HepG2 (cell line): ENCODE data around the gene RFFL. TPM values are rescaled to one million over a fixed set of nuclear protein-coding genes. Genes with fewer than 3 reads are reported as not detected.

Experiments
- ATAC-seq: fragments of 200-7000 bp; cut with Tn5 transposase; 3 replicates; pipeline ENCODE4 v1.9.1; 2020; ENCODE audit warnings: mild to moderate bottlenecking, moderate library complexity
- BruUV-seq: library from RNA; stranded (reverse); fragments of 400-500 nt; replicated peaks from 2 replicates; lab custom pipeline; 2021; lab: Mats Ljungman, UMichigan
- CTCF ChIA-PET: fragments of 300-600 bp; formaldehyde crosslinking; extraction: SDS; loops from one replicate; lab custom pipeline; 2021; ENCODE audit warnings: low total read pairs, inconsistent platforms, low intra/inter-chr PET ratio; lab: Yijun Ruan, JAX
- POLR2A ChIA-PET: fragments of 350-600 bp; sonication (Branson Sonifier 250); formaldehyde crosslinking; loops from one replicate; lab custom pipeline; 2020; ENCODE audit warnings: antibody characterized with exemption, inconsistent platforms; lab: Yijun Ruan, JAX
- DNase-seq: peaks from one replicate; pipeline ENCODE4 v3.0.0-alpha.2; 2015; ENCODE audit warnings: low spot score
- FAIRE-seq: peaks from 3 replicates; lab custom pipeline; 2011; peaks lifted over from hg19 to GRCh38; lab: Jason Lieb, UNC
- H2AFZ ChIP-seq: one replicate; pipeline ENCODE4 v1.6.1; 2011; ENCODE audit warnings: low read length, inconsistent platforms
- H3K27ac ChIP-seq: fragments of 300-600 bp; 3 replicates; pipeline ENCODE4 v1.8.0; 2011; ENCODE audit warnings: mixed run types, mild to moderate bottlenecking, mixed read lengths, low read length, inconsistent platforms; ENCODE audit not compliant: insufficient read depth; ENCODE audit errors: extremely low read length
- H3K27me3 ChIP-seq, 2 experiments: fragments of 200-600 bp in 1 of 2; 2 replicates in 1 of 2; 3 replicates in 1 of 2; pipeline versions ENCODE4 v1.6.0 to v1.8.0; 2011; ENCODE audit warnings: low read length in 2 of 2, mild to moderate bottlenecking in 2 of 2, moderate library complexity in 2 of 2, inconsistent platforms in 1 of 2; ENCODE audit not compliant: insufficient read depth in 2 of 2, control insufficient read depth in 1 of 2
- H3K36me3 ChIP-seq, 2 experiments: fragments of 200-600 bp in 1 of 2; replicated peaks in 1 of 2; 2 replicates in 1 of 2; 3 replicates in 1 of 2; pipeline versions ENCODE4 v1.5.1 to v1.8.0; 2011; ENCODE audit warnings: low read length in 2 of 2, inconsistent platforms in 1 of 2; ENCODE audit not compliant: insufficient read depth in 2 of 2, control insufficient read depth in 1 of 2
- H3K4me1 ChIP-seq: 2 replicates; pipeline ENCODE4 v1.5.1; 2012; ENCODE audit warnings: low read length, inconsistent platforms; ENCODE audit not compliant: insufficient read depth
- H3K4me2 ChIP-seq: 2 replicates; pipeline ENCODE4 v1.6.0; 2011; ENCODE audit warnings: low read depth, low read length, inconsistent platforms
- H3K4me3 ChIP-seq, 3 experiments: fragments of 200-600 bp in 1 of 3; sonication (generic), shearing (Covaris generic) in 1 of 3; replicated peaks in 1 of 3; 2 replicates each; pipeline ENCODE4 v1.5.1; 2011 to 2016; ENCODE audit warnings: low read length in 3 of 3, inconsistent platforms in 2 of 3, low read depth in 2 of 3, mild to moderate bottlenecking in 2 of 3, control low read depth in 1 of 3, mixed read lengths in 1 of 3; ENCODE audit not compliant: insufficient read depth in 1 of 3
- H3K79me2 ChIP-seq: one replicate; pipeline ENCODE4 v1.6.1; 2011; ENCODE audit warnings: low read length, inconsistent platforms; ENCODE audit not compliant: insufficient read depth
- H3K9ac ChIP-seq: 2 replicates; pipeline ENCODE4 v1.6.0; 2011; ENCODE audit warnings: mild to moderate bottlenecking, low read depth, low read length, inconsistent platforms; ENCODE audit not compliant: insufficient read depth
- H3K9me3 ChIP-seq: 2 replicates; pipeline ENCODE4 v1.5.1; 2012; ENCODE audit warnings: mild to moderate bottlenecking, low read length
- H4K20me1 ChIP-seq: 2 replicates; pipeline ENCODE4 v1.6.0; 2011; ENCODE audit warnings: inconsistent platforms, mild to moderate bottlenecking, low read length, moderate library complexity; ENCODE audit not compliant: insufficient read depth
- CREB3 ChIP-seq: sonication (generic); formaldehyde crosslinking; IDR thresholded peaks from 2 replicates; pipeline ENCODE4 v1.5.0; 2020; ENCODE audit warnings: missing genetic modification reagents
- EP300 ChIP-seq, 3 experiments: sonication (generic) in 1 of 3; formaldehyde crosslinking in 1 of 3; IDR thresholded peaks; 2 replicates each; pipeline versions ENCODE4 v1.5.1 to v1.6.1; 2011 to 2020; ENCODE audit warnings: low read depth in 2 of 3, low read length in 2 of 3, borderline replicate concordance in 1 of 3, improper control_type of control experiment in 1 of 3, mild to moderate bottlenecking in 1 of 3, missing genetic modification reagents in 1 of 3, moderate library complexity in 1 of 3
- FOXA3 ChIP-seq: IDR thresholded peaks from 2 replicates; pipeline ENCODE4 v1.6.1; 2016; ENCODE audit warnings: missing genetic modification reagents, missing compliant biosample characterization
- GTF3A ChIP-seq: sonication (generic); formaldehyde crosslinking; conservative IDR thresholded peaks from 2 replicates; pipeline ENCODE4 v1.4.0; 2020; ENCODE audit warnings: mild to moderate bottlenecking, missing genetic modification reagents
- PLRG1 ChIP-seq: fragments of 450-650 bp; conservative IDR thresholded peaks from 2 replicates; pipeline ENCODE4 v1.6.1; 2016
- SALL1 ChIP-seq: sonication (generic); formaldehyde crosslinking; IDR thresholded peaks from 2 replicates; pipeline ENCODE4 v1.8.0; 2022; ENCODE audit warnings: mild to moderate bottlenecking, missing genetic modification reagents
- SMC3 ChIP-seq: IDR thresholded peaks from 2 replicates; pipeline ENCODE4 v1.6.1; 2011; ENCODE audit warnings: low read length, improper control_type of control experiment
- SP5 ChIP-seq: IDR thresholded peaks from 2 replicates; pipeline ENCODE4 v1.6.1; 2016; ENCODE audit warnings: low read depth, borderline replicate concordance
- ZMYM3 ChIP-seq: sonication (generic); formaldehyde crosslinking; IDR thresholded peaks from 2 replicates; pipeline ENCODE4 v1.5.1; 2020; ENCODE audit warnings: mild to moderate bottlenecking, missing genetic modification reagents
- ZNF260 ChIP-seq: sonication (generic); formaldehyde crosslinking; IDR thresholded peaks from 2 replicates; pipeline ENCODE4 v1.4.0; 2020; ENCODE audit warnings: missing genetic modification reagents, low read depth, mild to moderate bottlenecking, borderline replicate concordance
- ZNF484 ChIP-seq: sonication (generic); formaldehyde crosslinking; IDR thresholded peaks from 2 replicates; pipeline ENCODE4 v1.5.1; 2020; ENCODE audit warnings: mild to moderate bottlenecking, low read depth, missing genetic modification reagents, borderline replicate concordance
- ZNF75D ChIP-seq: sonication (generic); formaldehyde crosslinking; IDR thresholded peaks from 2 replicates; pipeline ENCODE4 v1.8.1; 2023; ENCODE audit warnings: missing genetic modification reagents, mild to moderate bottlenecking, borderline replicate concordance
- WGBS: methylation state at CpG from one replicate; pipeline ENCODE4 v1.1.6; 2017; ENCODE audit warnings: low lambda C conversion rate; 5-methylcytosine and 5-hydroxymethylcytosine counted together
- in situ Hi-C: cut with HindIII; loops from 2 replicates; pipeline ENCODE4 v1.10.0; 2017; ENCODE audit warnings: low pct_unique_long_range_greater_than_20kb; ENCODE audit not compliant: extremely low pct_ligation_motif_present
- intact Hi-C: fragments of 100-400 bp; cut with micrococcal nuclease; formaldehyde crosslinking; loops from one replicate; pipeline ENCODE4 v1.10.0; 2022; ENCODE audit not compliant: unreplicated experiment
- polyA plus RNA-seq, 8 experiments: library from polyadenylated mRNA; depleted of rRNA in 3 of 8; stranded (reverse) in 7 of 8; unstranded in 1 of 8; fragments of >200 nt; fragmentation: Illumina TruSeq in 4 of 8; extraction: Trizol in 4 of 8; gene quantifications; 2 replicates each; pipeline versions ENCODE4 v1.2.1 to v1.2.3, GENCODE V29; 2011 to 2016; ENCODE audit warnings: low read depth in 4 of 8, missing spikeins in 1 of 8, mixed read lengths in 1 of 8; ENCODE audit not compliant: insufficient read depth in 1 of 8
- total RNA-seq, 5 experiments: library from RNA; depleted of rRNA; stranded (reverse); fragments of >200 nt; fragmentation: Illumina TruSeq; extraction: Trizol; gene quantifications; 2 replicates each; pipeline ENCODE4 v1.2.3, GENCODE V29; 2016; ENCODE audit warnings: low read depth in 1 of 5
- TF ChIP-seq, protein P1 (sequence below): sonication (generic); formaldehyde crosslinking; IDR thresholded peaks from 2 replicates; pipeline ENCODE4 v1.4.0; 2020; ENCODE audit warnings: mild to moderate bottlenecking, missing genetic modification reagents

Gene RFFL
- total and polyA plus RNA-seq, 2 of the 13 experiments (the other 11 are each of a cell fraction or from before 2014, with no cell fraction given) = 24.3 to 48.6 TPM

GRCh38 chr17:35051579-35052240 is 11.8 kb downstream of the RFFL start:
- no peaks in the 10 kb centered on the region for H3K9me3 ChIP-seq
- H3K27me3 ChIP-seq = no peaks in the 10 kb centered on the region; a peak in 1 of 5 replicates
- H3K79me2 ChIP-seq = peaks cover 70% of the 10 kb centered on the region
- DNase-seq (peak; percentile 78), ATAC-seq (peak; percentile 80), FAIRE-seq (peak; percentile 53)
- in situ Hi-C loops (no loop called here), intact Hi-C loops (loop anchor here (1.0 kb wide), 2 partner anchors 12 to 38 kb away; partner anchors contain the start of gene RFFL)
- peak overlapping the region; percentile 19 to 54 (median 50); a peak in 5 of 6 replicates for H3K4me3 ChIP-seq
- peaks cover 1 to 7% of the 10 kb centered on the region in 2 experiments; a peak in 1 of 5 replicates for H3K36me3 ChIP-seq
- no peaks in the 10 kb centered on the region for H4K20me1 ChIP-seq
- H2AFZ ChIP-seq = no peak overlapping the region
- peak overlapping the region; percentile 93 for H3K27ac ChIP-seq
- peaks cover 88% of the 10 kb centered on the region for H3K4me1 ChIP-seq
- 8% methylated on average over 6 of the region's 6 CpGs for WGBS
- ChIA-PET POLR2A (interaction anchor here (1.2 to 5.0 kb wide), 5 partner anchors 12 to 72 kb away, joined by 4 to 57 read pairs (median 10); partner anchors contain the start of genes LIG3 and RFFL), CTCF (no interaction called here)
- peak overlapping the region; percentile 73 for H3K9ac ChIP-seq
- peak overlapping the region; percentile 89 for H3K4me2 ChIP-seq
- BruUV-seq = no TSS peak
- TF ChIP-seq ZMYM3 (CRISPR knock-in tag) = no peak
- no peak for TF ChIP-seq CREB3 (CRISPR knock-in tag)
- no peak for TF ChIP-seq GTF3A (CRISPR knock-in tag)
- TF ChIP-seq ZNF484 (CRISPR knock-in tag) = no peak
- no peak for TF ChIP-seq PLRG1
- TF ChIP-seq EP300 (IDR thresholded peaks at IDR 0.05; ENCODE audit: low read depth in 2 of 2, low read length in 2 of 2) = peak in 1 of 2 experiments; percentile 65; a peak in 1 of 4 replicates
- no peak for TF ChIP-seq EP300 (CRISPR knock-in tag; IDR thresholded peaks at IDR 0.05; ENCODE audit: borderline replicate concordance)
- peak; percentile 60 for TF ChIP-seq FOXA3 (CRISPR knock-in tag)
- TF ChIP-seq SMC3 = no peak
- no peak for TF ChIP-seq SP5 (CRISPR knock-in tag)
- TF ChIP-seq, protein P1, sequence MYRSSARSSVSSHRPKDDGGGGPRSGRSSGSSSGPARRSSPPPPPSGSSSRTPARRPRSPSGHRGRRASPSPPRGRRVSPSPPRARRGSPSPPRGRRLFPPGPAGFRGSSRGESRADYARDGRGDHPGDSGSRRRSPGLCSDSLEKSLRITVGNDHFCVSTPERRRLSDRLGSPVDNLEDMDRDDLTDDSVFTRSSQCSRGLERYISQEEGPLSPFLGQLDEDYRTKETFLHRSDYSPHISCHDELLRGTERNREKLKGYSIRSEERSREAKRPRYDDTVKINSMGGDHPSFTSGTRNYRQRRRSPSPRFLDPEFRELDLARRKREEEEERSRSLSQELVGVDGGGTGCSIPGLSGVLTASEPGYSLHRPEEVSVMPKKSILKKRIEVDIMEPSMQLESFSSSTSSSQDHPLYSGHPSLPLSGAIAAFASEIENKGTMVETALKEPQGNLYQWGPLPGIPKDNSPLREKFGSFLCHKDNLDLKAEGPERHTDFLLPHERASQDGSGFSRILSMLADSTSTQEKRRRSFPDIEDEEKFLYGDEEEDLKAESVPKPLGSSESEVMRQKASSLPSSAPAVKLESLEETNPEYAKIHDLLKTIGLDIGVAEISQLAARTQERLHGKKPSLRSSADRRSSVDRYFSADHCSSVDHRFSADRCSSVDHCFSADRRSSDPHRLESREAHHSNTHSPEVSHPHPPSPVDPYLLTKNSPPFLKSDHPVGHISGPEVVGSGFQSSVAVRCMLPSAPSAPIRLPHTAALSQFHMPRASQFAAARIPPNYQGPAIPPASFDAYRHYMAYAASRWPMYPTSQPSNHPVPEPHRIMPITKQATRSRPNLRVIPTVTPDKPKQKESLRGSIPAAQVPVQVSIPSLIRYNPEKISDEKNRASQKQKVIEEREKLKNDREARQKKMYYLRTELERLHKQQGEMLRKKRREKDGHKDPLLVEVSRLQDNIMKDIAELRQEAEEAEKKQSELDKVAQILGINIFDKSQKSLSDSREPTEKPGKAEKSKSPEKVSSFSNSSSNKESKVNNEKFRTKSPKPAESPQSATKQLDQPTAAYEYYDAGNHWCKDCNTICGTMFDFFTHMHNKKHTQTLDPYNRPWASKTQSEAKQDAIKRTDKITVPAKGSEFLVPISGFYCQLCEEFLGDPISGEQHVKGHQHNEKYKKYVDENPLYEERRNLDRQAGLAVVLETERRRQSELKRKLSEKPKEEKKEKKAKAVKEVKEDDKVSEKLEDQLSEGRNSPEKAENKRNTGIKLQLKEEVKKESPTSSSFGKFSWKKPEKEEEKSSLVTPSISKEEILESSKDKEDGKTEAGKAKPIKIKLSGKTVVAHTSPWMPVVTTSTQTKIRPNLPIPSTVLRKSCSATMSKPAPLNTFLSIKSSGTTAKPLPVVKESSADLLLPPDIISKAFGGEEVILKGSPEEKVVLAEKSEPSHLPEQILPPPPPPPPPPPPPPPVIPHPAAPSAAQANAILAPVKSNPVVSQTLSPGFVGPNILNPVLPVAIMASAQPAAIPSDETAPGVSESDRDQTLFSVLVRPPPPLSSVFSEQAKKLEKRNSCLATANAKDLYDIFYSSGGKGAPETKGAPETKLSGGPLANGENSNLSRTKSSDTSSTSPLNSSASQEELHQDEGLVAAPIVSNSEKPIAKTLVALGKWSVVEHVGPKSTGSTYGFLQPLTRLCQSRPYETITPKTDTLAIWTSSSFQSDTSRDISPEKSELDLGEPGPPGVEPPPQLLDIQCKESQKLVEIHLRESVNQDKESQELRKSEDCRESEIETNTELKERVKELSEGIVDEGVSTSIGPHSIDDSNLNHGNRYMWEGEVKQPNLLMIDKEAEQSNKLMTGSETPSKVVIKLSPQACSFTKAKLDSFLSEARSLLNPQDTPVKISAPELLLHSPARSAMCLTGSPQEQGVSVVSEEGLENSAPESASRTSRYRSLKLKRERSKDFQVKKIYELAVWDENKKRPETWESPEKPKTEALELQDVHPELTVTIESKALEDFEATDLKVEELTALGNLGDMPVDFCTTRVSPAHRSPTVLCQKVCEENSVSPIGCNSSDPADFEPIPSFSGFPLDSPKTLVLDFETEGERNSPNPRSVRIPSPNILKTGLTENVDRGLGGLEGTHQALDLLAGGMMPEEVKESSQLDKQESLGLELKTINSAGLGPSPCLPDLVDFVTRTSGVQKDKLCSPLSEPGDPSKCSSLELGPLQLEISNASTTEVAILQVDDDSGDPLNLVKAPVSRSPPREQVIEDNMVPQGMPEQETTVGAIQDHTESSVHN = no peak
- no peak for TF ChIP-seq ZNF260 (CRISPR knock-in tag)
- no peak for TF ChIP-seq ZNF75D (CRISPR knock-in tag)
- no peak for TF ChIP-seq SALL1 (CRISPR knock-in tag)
